ENCODE measurements around the gene GLYATL3. TPM values are rescaled to one million over a fixed set of nuclear protein-coding genes. Genes with fewer than 3 reads are reported as not detected.

The GLYATL3 gene
- total RNA-seq, 4 donors from 2014 or later, result not detected

GRCh38 chr6:49541936-49542335, 42.2 kb downstream of the GLYATL3 start:
- no peaks in the 10 kb centered on the region for H3K36me3 ChIP-seq
- TF ChIP-seq, protein P1, sequence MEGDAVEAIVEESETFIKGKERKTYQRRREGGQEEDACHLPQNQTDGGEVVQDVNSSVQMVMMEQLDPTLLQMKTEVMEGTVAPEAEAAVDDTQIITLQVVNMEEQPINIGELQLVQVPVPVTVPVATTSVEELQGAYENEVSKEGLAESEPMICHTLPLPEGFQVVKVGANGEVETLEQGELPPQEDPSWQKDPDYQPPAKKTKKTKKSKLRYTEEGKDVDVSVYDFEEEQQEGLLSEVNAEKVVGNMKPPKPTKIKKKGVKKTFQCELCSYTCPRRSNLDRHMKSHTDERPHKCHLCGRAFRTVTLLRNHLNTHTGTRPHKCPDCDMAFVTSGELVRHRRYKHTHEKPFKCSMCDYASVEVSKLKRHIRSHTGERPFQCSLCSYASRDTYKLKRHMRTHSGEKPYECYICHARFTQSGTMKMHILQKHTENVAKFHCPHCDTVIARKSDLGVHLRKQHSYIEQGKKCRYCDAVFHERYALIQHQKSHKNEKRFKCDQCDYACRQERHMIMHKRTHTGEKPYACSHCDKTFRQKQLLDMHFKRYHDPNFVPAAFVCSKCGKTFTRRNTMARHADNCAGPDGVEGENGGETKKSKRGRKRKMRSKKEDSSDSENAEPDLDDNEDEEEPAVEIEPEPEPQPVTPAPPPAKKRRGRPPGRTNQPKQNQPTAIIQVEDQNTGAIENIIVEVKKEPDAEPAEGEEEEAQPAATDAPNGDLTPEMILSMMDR (IDR thresholded peaks at IDR 0.05), result no peak
- no peak for TF ChIP-seq POLR2A (IDR thresholded peaks at IDR 0.05)
- intact Hi-C loops (cut with DNase I; ENCODE audit: low total_unique reads), result no loop called here
- H3K27ac ChIP-seq, result no peak overlapping the region
- no peaks in the 10 kb centered on the region for H3K4me1 ChIP-seq
- no peak for DNase-seq
- no peak overlapping the region for H3K4me3 ChIP-seq
- no peaks in the 10 kb centered on the region for H3K9me3 ChIP-seq
- no peaks in the 10 kb centered on the region for H3K27me3 ChIP-seq

- H3K4me3 ChIP-seq, result no peak overlapping the region
- DNase-seq, result no peak
- no peaks in the 10 kb centered on the region for H3K27me3 ChIP-seq
- TF ChIP-seq POLR2A (IDR thresholded peaks at IDR 0.05), result no peak
- TF ChIP-seq, protein P1 (IDR thresholded peaks at IDR 0.05), result no peak
- H3K36me3 ChIP-seq, result no peaks in the 10 kb centered on the region
- intact Hi-C loops (cut with DNase I; ENCODE audit: low total_unique reads), result no loop called here
- no peak overlapping the region for H3K27ac ChIP-seq
- no peaks in the 10 kb centered on the region for H3K9me3 ChIP-seq
- no peaks in the 10 kb centered on the region for H3K4me1 ChIP-seq
Measured at GRCh38 chr6:49543087-49543858, 43.5 kb downstream of the GLYATL3 start.

DNA sequence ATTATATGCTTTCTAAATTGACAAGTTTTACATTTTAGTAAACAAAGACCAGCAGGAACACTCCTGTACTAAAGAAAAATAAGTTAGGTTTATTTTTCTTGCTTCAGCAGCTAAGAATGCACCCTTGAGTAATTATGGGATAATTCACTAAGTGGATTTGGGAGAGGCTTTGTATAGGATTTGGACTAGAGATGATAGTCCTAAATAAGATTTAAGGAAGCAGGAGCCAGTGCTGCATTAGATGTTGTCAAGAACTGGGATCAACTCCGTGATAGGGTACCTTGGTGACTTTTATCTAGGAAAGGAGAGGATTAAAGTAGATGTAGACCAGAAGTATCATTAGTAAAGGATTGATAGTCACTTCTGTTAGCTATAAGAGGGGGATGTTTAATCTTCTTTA, 46.6 kb downstream of the GLYATL3 start:
- Histone ChIP-seq H3K36me3 (no peaks in the 10 kb centered on the region), H3K27me3 (no peaks in the 10 kb centered on the region), H3K4me1 (no peaks in the 10 kb centered on the region), H3K9me3 (no peaks in the 10 kb centered on the region), H3K27ac (no peak overlapping the region), H3K4me3 (no peak overlapping the region)
- DNase-seq, result no peak
- TF ChIP-seq POLR2A (IDR thresholded peaks at IDR 0.05), result no peak
- TF ChIP-seq, protein P1 (IDR thresholded peaks at IDR 0.05), result no peak
- intact Hi-C loops (cut with DNase I; ENCODE audit: low total_unique reads), result no loop called here

- TF ChIP-seq, protein P1 (IDR thresholded peaks at IDR 0.05), result no peak
- no peak for TF ChIP-seq POLR2A (IDR thresholded peaks at IDR 0.05)
- intact Hi-C loops (cut with DNase I; ENCODE audit: low total_unique reads), result no loop called here
Measured at GRCh38 chr6:49548613-49549304, 49.0 kb downstream of the GLYATL3 start.

More at GRCh38 chr6:49548613-49549304, 49.0 kb downstream of the GLYATL3 start:
- no peaks in the 10 kb centered on the region for H3K4me1 ChIP-seq
- DNase-seq, result no peak
- no peaks in the 10 kb centered on the region for H3K9me3 ChIP-seq
- H3K27me3 ChIP-seq, result no peaks in the 10 kb centered on the region
- no peaks in the 10 kb centered on the region for H3K36me3 ChIP-seq
- no peak overlapping the region for H3K27ac ChIP-seq
- no peak overlapping the region for H3K4me3 ChIP-seq

Data from uterus (tissue), 4 donors.